ENCODE measurements around the gene CCNG2. TPM values are rescaled to one million over a fixed set of nuclear protein-coding genes. Genes with fewer than 3 reads are reported as not detected.

Gene CCNG2
- total RNA-seq, 1 donor from 2014 or later = 48.1 TPM

GRCh38 chr4:77181720-77182119 is 24.7 kb downstream of the CCNG2 start:
- H3K4me1 Mint-ChIP-seq (ENCODE audit: low read depth) = peaks cover 4% of the 10 kb centered on the region

GRCh38 chr4:77183777-77184420 is 26.9 kb downstream of the CCNG2 start:
- H3K27me3 Mint-ChIP-seq (ENCODE audit: low read depth) = peaks cover 9% of the 10 kb centered on the region
- peaks cover 4% of the 10 kb centered on the region for H3K4me1 Mint-ChIP-seq (ENCODE audit: low read depth)
- no peak for TF ChIP-seq CTCF (IDR thresholded peaks at IDR 0.05)
- no peak for DNase-seq (ENCODE audit: low spot score)
- H3K4me3 Mint-ChIP-seq (ENCODE audit: unreplicated experiment) = no peak overlapping the region
- H3K36me3 Mint-ChIP-seq (ENCODE audit: low read depth) = no peaks in the 10 kb centered on the region
- H3K27ac Mint-ChIP-seq (ENCODE audit: unreplicated experiment) = no peak overlapping the region
- H3K9me3 Mint-ChIP-seq (ENCODE audit: low read depth) = no peaks in the 10 kb centered on the region

More at GRCh38 chr4:77181720-77182119, 24.7 kb downstream of the CCNG2 start:
- no peak for TF ChIP-seq CTCF (IDR thresholded peaks at IDR 0.05)
- peaks cover 5% of the 10 kb centered on the region for H3K27me3 Mint-ChIP-seq (ENCODE audit: low read depth)
- H3K27ac Mint-ChIP-seq (ENCODE audit: unreplicated experiment) = no peak overlapping the region
- no peaks in the 10 kb centered on the region for H3K9me3 Mint-ChIP-seq (ENCODE audit: low read depth)
- H3K36me3 Mint-ChIP-seq (ENCODE audit: low read depth) = no peaks in the 10 kb centered on the region
- H3K4me3 Mint-ChIP-seq (ENCODE audit: unreplicated experiment) = no peak overlapping the region
- DNase-seq (ENCODE audit: low spot score) = no peak

- H3K27ac Mint-ChIP-seq (ENCODE audit: unreplicated experiment) = no peak overlapping the region
- no peak for TF ChIP-seq CTCF (IDR thresholded peaks at IDR 0.05)
- no peak overlapping the region for H3K4me3 Mint-ChIP-seq (ENCODE audit: unreplicated experiment)
- H3K9me3 Mint-ChIP-seq (ENCODE audit: low read depth) = no peaks in the 10 kb centered on the region
- H3K27me3 Mint-ChIP-seq (ENCODE audit: low read depth) = peaks cover 9% of the 10 kb centered on the region
- peaks cover 4% of the 10 kb centered on the region for H3K4me1 Mint-ChIP-seq (ENCODE audit: low read depth)
- DNase-seq (ENCODE audit: low spot score) = no peak
- no peaks in the 10 kb centered on the region for H3K36me3 Mint-ChIP-seq (ENCODE audit: low read depth)
Observed at GRCh38 chr4:77184974-77185373, 28.0 kb downstream of the CCNG2 start.

GRCh38 chr4:77185686-77186085 is 28.7 kb downstream of the CCNG2 start:
- peaks cover 4% of the 10 kb centered on the region for H3K4me1 Mint-ChIP-seq (ENCODE audit: low read depth)
- H3K4me3 Mint-ChIP-seq (ENCODE audit: unreplicated experiment) = no peak overlapping the region
- no peak for TF ChIP-seq CTCF (IDR thresholded peaks at IDR 0.05)
- peaks cover 9% of the 10 kb centered on the region for H3K27me3 Mint-ChIP-seq (ENCODE audit: low read depth)
- H3K36me3 Mint-ChIP-seq (ENCODE audit: low read depth) = no peaks in the 10 kb centered on the region
- H3K9me3 Mint-ChIP-seq (ENCODE audit: low read depth) = no peaks in the 10 kb centered on the region
- DNase-seq (ENCODE audit: low spot score) = no peak
- H3K27ac Mint-ChIP-seq (ENCODE audit: unreplicated experiment) = no peak overlapping the region

- DNase-seq (ENCODE audit: low spot score) = no peak
- Mint-ChIP-seq H3K4me3 (ENCODE audit: unreplicated experiment) (no peak overlapping the region), H3K9me3 (ENCODE audit: low read depth) (no peaks in the 10 kb centered on the region), H3K4me1 (ENCODE audit: low read depth) (peaks cover 4% of the 10 kb centered on the region), H3K27me3 (ENCODE audit: low read depth) (peaks cover 9% of the 10 kb centered on the region), H3K27ac (ENCODE audit: unreplicated experiment) (no peak overlapping the region), H3K36me3 (ENCODE audit: low read depth) (no peaks in the 10 kb centered on the region)
- TF ChIP-seq CTCF (IDR thresholded peaks at IDR 0.05) = no peak
Observed at GRCh38 chr4:77187322-77187721, 30.3 kb downstream of the CCNG2 start.

Measured in chondrocyte (in vitro differentiated cells).